Muscle layer of colon (tissue), 2 donors: Measurements from ENCODE around the gene LAG3.

Source experiments
- H3K27ac ChIP-seq: one replicate; pipeline ENCODE4 v1.7.0; 2013; ENCODE audit warnings: low read depth, mild to moderate bottlenecking, low read length, moderate library complexity
- H3K27me3 ChIP-seq, 2 donors: one replicate each; pipeline ENCODE4 v1.7.0; 2013; ENCODE audit warnings: low read length in 2 of 2, mild to moderate bottlenecking in 2 of 2; ENCODE audit not compliant: insufficient read depth in 2 of 2, control insufficient read depth in 1 of 2
- H3K36me3 ChIP-seq: one replicate; pipeline ENCODE4 v1.7.0; 2013; ENCODE audit warnings: mild to moderate bottlenecking, low read length; ENCODE audit not compliant: insufficient read depth
- H3K4me1 ChIP-seq: one replicate; pipeline ENCODE4 v1.7.0; 2013; ENCODE audit warnings: mild to moderate bottlenecking, low read length; ENCODE audit not compliant: insufficient read depth
- H3K4me3 ChIP-seq, 2 donors: one replicate each; pipeline ENCODE4 v1.7.0; 2013; ENCODE audit warnings: low read length in 2 of 2, low read depth in 1 of 2, mild to moderate bottlenecking in 1 of 2, moderate library complexity in 1 of 2
- H3K9ac ChIP-seq: one replicate; pipeline ENCODE4 v1.7.0; 2013; ENCODE audit warnings: low read length
- H3K9me3 ChIP-seq: one replicate; pipeline ENCODE4 v1.7.0; 2013; ENCODE audit warnings: mild to moderate bottlenecking, low read length
- donor health status: abdominal sarcoma.
- donor health status: Adenocarcinoma of cecum.

The LAG3 gene

DNA sequence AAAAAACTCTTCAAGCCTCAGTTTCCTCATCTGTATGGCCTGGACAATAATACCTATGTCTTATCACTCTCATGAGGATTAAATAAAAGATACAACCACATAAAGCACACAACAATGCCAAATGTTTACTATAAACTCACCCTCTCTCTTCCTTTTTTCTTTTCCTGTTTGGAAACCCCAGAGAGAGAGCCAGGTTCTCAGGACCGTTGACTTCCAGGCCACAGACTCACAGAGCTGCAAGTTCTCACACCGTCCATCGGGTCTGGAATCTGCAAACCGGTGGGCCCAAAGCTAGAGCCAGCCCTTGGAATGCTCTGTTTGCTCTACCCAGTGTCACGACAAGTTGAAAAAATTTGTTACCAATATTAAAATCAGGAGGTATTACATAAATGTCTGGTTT, 12.4 kb downstream of the LAG3 start:
- Histone ChIP-seq H3K27ac (no peak overlapping the region), H3K27me3 (no peaks in the 10 kb centered on the region), H3K4me3 (no peak overlapping the region), H3K9ac (no peak overlapping the region), H3K36me3 (no peaks in the 10 kb centered on the region), H3K9me3 (no peaks in the 10 kb centered on the region), H3K4me1 (no peaks in the 10 kb centered on the region)

GRCh38 chr12:6786416-6787094, 14.2 kb downstream of the LAG3 start:
- Histone ChIP-seq H3K27ac (no peak overlapping the region), H3K9ac (no peak overlapping the region), H3K36me3 (no peaks in the 10 kb centered on the region), H3K9me3 (no peaks in the 10 kb centered on the region), H3K4me3 (no peak overlapping the region), H3K27me3 (no peaks in the 10 kb centered on the region), H3K4me1 (no peaks in the 10 kb centered on the region)

- no peaks in the 10 kb centered on the region for H3K4me1 ChIP-seq
Measured at GRCh38 chr12:6787309-6787708, 15.0 kb downstream of the LAG3 start.

DNA sequence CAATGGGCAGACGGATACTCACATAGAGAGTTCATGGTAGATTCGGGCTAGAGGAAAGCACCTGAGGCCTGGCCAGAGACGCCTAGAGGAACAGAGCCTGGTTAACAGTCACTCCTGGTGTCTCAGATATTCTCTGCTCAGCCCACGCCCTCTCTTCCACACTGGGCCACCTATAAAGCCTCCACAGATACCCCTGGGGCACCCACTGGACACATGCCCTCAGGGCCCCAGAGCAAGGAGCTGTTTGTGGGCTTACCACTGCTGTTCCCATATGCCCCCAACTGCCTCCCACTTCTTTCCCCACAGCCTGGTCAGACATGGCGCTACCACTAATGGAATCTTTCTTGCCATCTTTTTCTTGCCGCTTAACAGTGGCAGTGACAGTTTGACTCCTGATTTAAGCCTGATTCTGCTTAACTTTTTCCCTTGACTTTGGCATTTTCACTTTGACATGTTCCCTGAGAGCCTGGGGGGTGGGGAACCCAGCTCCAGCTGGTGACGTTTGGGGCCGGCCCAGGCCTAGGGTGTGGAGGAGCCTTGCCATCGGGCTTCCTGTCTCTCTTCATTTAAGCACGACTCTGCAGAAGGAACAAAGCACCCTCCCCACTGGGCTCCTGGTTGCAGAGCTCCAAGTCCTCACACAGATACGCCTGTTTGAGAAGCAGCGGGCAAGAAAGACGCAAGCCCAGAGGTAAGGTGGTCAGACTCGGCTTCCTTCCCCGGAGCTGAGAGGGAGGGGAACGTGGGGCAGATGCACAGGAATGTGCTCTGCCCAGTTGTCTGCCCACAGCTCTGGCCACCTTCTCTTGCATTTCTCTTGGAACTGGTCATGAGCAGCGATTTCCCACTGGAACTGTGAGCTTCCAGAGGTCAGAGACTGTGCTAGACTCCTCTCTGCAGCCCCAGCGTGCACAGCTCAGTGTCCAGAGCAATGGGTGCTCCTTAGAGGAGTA, 16.9 kb downstream of the LAG3 start, which contains the start of gene CD4:
Gene CD4, plus strand, starts transcription at position 557 of the 953 bp plus-strand sequence. CDS start 10,611 bp downstream, outside the sequence.
- H3K27me3 ChIP-seq = no peaks in the 10 kb centered on the region
- no peaks in the 10 kb centered on the region for H3K9me3 ChIP-seq
- no peaks in the 10 kb centered on the region for H3K36me3 ChIP-seq
- no peak within 1 kb of the TSS for H3K27ac ChIP-seq
- H3K9ac ChIP-seq = no peak within 1 kb of the TSS
- no peaks in the 10 kb centered on the region for H3K4me1 ChIP-seq
- H3K4me3 ChIP-seq = peak within 1 kb of the TSS in 1 of 2 donors; percentile 32

More at GRCh38 chr12:6787309-6787708, 15.0 kb downstream of the LAG3 start:
- Histone ChIP-seq H3K27me3 (no peaks in the 10 kb centered on the region), H3K4me3 (no peak overlapping the region), H3K27ac (no peak overlapping the region), H3K9me3 (no peaks in the 10 kb centered on the region), H3K36me3 (no peaks in the 10 kb centered on the region), H3K9ac (no peak overlapping the region)

- Histone ChIP-seq H3K36me3 (no peaks in the 10 kb centered on the region), H3K4me1 (no peaks in the 10 kb centered on the region), H3K27me3 (no peaks in the 10 kb centered on the region), H3K9me3 (no peaks in the 10 kb centered on the region), H3K4me3 (no peak overlapping the region), H3K27ac (no peak overlapping the region), H3K9ac (no peak overlapping the region)
Measured at GRCh38 chr12:6790496-6791150, 18.3 kb downstream of the LAG3 start.

GRCh38 chr12:6791931-6792520, 19.7 kb downstream of the LAG3 start:
- Histone ChIP-seq H3K4me3 (no peak overlapping the region), H3K4me1 (no peaks in the 10 kb centered on the region), H3K9ac (no peak overlapping the region), H3K36me3 (no peaks in the 10 kb centered on the region), H3K9me3 (no peaks in the 10 kb centered on the region), H3K27ac (peak overlapping the region; percentile 44), H3K27me3 (no peaks in the 10 kb centered on the region)

- Histone ChIP-seq H3K4me1 (no peaks in the 10 kb centered on the region), H3K9ac (no peak overlapping the region), H3K4me3 (no peak overlapping the region)
Measured at GRCh38 chr12:6792522-6793201, 20.3 kb downstream of the LAG3 start.

DNA sequence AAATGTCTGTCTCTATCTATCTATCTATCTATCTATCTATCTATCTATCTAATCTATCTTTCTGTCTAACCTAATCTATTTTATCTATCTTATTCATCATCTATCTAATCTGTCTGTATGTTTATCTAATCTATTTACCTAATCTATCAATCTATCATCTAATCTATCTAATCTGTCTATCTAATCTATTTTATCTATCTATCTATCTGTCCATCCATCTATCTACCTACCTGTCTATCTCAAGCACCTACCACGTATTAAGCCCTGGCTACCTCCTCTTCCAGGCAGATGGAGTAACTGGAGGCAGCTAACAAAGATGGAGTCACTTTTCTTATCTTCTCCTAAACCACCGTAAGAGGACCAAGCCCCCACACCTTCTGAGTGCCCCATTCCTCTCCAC, 22.8 kb downstream of the LAG3 start:
- no peak overlapping the region for H3K4me3 ChIP-seq
- H3K4me1 ChIP-seq = no peaks in the 10 kb centered on the region
- H3K9me3 ChIP-seq = no peaks in the 10 kb centered on the region
- H3K36me3 ChIP-seq = no peaks in the 10 kb centered on the region
- no peaks in the 10 kb centered on the region for H3K27me3 ChIP-seq
- H3K27ac ChIP-seq = no peak overlapping the region
- no peak overlapping the region for H3K9ac ChIP-seq

More at GRCh38 chr12:6792522-6793201, 20.3 kb downstream of the LAG3 start:
- Histone ChIP-seq H3K9me3 (no peaks in the 10 kb centered on the region), H3K27ac (peak overlapping the region; percentile 44), H3K36me3 (no peaks in the 10 kb centered on the region), H3K27me3 (no peaks in the 10 kb centered on the region)

- H3K27ac ChIP-seq = no peak overlapping the region
- H3K36me3 ChIP-seq = no peaks in the 10 kb centered on the region
Measured at GRCh38 chr12:6796576-6796975, 24.3 kb downstream of the LAG3 start.

DNA sequence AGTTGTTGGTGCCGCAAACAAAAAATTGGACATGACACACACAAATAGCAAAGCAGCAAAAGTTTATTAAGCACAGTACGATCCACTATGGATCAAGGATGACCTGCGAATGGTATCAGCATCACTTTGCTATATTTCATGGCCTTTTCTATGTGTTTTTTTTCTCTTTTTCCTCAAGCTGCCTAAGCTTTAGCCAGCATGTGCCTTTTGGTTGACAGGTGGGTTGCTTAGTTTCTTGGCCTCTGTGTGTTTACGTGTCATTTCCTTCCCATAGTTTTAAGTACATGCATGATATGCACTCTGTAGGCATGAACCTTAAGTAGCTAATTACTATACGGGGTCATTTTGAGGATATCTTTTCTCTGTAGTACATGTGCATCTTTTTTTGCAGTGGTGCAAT, 26.8 kb downstream of the LAG3 start:
- Histone ChIP-seq H3K9ac (no peak overlapping the region), H3K4me3 (no peak overlapping the region), H3K9me3 (no peaks in the 10 kb centered on the region), H3K27ac (no peak overlapping the region), H3K27me3 (no peaks in the 10 kb centered on the region), H3K4me1 (no peaks in the 10 kb centered on the region), H3K36me3 (no peaks in the 10 kb centered on the region)

More at GRCh38 chr12:6796576-6796975, 24.3 kb downstream of the LAG3 start:
- H3K9me3 ChIP-seq = no peaks in the 10 kb centered on the region
- H3K4me3 ChIP-seq = no peak overlapping the region
- H3K4me1 ChIP-seq = no peaks in the 10 kb centered on the region
- H3K9ac ChIP-seq = no peak overlapping the region
- H3K27me3 ChIP-seq = no peaks in the 10 kb centered on the region
